GM19099 (cell line): ENCODE results near the gene SLF2.

Source experiments
- POLR2A ChIP-seq: IDR thresholded peaks from 3 replicates; pipeline ENCODE4 v1.6.1; 2011; ENCODE audit warnings: low read depth; ENCODE audit not compliant: insufficient read length; ENCODE audit errors: extremely low read depth

The SLF2 gene

DNA sequence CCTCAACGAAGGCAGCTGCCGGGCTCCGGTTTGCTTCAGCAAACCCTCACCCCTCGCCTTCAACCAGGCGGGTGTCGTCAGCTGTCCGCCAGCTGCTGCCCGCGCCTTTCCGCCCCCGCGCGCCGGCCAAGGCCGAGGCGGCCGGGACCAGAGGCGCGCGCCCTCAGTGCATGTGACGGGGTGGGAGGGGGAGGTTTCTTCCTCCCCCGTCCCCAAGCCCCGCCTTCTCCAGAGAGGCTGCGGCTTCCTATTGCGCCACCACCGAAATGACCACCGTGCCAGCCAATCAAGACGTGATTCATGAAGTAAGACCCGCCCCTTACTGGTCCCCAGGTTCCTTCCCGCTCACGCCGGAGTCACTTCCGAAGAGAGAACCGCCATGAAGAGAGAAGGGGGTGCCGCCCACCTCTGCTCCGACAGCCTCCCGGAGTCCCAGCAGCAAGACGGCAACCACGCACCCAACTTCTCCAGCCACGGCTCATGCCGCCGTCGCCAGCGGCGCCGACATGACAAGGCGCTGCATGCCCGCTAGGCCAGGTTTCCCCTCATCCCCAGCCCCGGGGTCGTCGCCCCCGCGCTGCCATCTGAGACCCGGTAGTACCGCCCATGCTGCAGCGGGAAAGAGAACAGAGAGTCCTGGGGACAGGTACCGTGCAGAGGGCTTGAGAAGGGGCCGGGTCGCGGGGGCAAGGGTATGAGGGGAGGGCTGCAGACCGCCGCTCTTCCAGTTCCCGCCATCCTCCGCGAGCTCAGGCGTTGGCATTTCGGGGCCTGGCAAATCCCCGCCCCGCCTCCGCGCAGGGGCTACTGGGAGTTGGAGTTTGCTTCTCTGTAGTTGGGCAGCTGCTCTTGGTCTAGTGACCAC, at the start of gene SLF2:
SLF2 (plus strand) TSS at position 359 of the 865 bp plus-strand sequence; CDS start at position 507, 148 bp downstream.
- peak; percentile 70 for TF ChIP-seq POLR2A

DNA sequence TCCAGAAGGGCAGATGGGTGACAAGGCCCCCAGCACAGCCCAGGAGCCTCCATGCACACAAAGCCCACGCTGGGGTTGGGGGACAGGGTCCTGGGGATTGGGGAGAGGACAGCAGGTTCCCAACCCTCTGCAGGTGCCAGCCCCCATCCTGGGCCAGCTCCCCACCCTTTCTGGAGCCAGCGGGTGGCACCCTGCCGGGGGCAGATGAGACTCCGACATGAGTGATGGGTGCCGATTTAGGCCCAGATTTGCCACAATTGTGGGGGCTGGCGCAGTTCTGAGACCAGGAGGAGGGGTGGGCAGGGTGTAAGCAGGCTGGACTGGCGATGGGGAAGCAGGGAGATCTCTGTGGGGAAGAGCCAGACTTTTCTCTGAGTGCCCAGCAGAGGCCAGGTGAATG, 49.3 kb upstream of the SLF2 start:
- no peak for TF ChIP-seq POLR2A

DNA sequence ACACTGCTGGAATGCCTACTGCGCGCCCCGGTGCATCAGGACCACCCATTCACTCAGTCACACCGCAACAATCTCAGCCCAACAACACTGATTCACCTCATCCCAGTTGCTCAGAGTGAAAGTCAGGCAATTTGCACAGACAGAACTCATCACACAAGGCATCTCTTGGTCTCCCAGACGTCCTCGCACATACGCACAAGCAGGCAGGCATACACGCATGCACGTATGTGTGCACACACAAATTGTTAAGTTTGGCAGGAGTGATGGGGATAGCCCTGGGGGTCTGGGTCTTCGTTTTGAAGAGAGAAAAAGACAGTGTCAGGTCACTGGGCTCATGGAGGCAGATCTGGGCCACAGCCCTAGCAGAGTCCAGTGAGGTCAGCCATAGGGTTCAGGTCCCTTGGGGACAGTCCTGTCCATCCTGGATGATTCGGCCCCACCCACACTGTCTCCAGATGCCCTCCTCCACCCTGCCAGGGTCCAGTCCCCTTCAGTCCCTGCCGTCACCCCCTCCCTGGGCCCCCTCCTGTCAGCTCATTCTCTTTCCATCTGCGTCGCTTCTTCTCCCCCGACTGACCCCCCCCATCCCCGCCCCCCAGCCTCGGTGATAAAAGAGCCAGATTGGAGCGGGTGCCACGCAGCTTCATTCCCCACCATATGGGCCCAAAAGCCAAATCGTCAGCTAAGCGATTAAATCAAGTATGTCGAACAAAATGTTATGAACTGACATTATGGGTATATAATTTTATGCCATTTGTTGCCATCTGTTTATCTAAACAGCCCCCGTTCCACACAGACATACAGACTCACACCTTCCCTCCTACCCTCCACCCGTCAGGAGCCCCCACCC, 48.5 kb upstream of the SLF2 start:
- no peak for TF ChIP-seq POLR2A

DNA sequence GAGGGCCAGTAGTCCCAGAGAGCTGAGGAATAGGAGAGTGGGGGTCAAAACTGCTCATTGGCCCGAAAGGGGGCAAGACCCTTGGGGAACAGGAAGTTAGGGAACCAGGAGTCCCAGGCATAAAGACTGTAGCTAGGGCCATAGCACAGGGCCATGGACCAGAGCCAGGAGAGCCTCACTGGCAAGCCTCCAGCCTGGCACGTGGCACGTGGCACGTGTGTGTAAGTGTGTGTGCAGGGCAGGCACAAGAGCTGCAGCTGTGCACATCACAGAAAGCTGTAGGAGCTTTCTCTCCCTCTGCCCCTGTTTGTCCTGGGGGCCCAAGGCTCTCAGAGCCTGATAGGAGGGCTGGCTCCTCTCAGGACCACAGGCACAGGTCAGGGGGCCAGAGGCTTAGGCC, 47.8 kb upstream of the SLF2 start:
- TF ChIP-seq POLR2A, result no peak

GRCh38 chr10:100866010-100866409, 46.8 kb upstream of the SLF2 start:
- no peak for TF ChIP-seq POLR2A

GRCh38 chr10:100866575-100867098, 46.1 kb upstream of the SLF2 start:
- TF ChIP-seq POLR2A, result no peak

GRCh38 chr10:100867261-100867963, 45.4 kb upstream of the SLF2 start:
- TF ChIP-seq POLR2A, result no peak

DNA sequence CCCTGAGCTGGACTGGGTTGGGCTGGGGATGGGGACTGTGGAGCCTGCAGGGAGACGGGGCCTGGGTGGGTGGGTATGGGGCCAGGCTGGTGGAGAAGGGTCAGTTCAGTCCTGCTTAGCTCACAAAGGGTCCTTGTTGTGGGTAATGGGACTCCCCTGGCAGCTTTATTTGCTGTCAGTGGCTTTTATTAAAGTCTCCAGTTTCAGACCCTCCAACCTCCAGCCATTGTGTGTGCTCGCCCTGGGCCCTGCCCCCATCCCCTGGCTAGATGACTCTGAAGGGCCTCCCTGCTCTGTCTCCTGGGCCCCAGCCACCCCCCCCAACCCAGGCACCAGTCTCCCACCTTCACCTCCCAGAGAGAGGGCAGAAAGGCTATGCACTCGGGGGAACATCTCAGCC, 44.4 kb upstream of the SLF2 start:
- no peak for TF ChIP-seq POLR2A

GRCh38 chr10:100869399-100869798, 43.4 kb upstream of the SLF2 start:
- TF ChIP-seq POLR2A, result no peak

DNA sequence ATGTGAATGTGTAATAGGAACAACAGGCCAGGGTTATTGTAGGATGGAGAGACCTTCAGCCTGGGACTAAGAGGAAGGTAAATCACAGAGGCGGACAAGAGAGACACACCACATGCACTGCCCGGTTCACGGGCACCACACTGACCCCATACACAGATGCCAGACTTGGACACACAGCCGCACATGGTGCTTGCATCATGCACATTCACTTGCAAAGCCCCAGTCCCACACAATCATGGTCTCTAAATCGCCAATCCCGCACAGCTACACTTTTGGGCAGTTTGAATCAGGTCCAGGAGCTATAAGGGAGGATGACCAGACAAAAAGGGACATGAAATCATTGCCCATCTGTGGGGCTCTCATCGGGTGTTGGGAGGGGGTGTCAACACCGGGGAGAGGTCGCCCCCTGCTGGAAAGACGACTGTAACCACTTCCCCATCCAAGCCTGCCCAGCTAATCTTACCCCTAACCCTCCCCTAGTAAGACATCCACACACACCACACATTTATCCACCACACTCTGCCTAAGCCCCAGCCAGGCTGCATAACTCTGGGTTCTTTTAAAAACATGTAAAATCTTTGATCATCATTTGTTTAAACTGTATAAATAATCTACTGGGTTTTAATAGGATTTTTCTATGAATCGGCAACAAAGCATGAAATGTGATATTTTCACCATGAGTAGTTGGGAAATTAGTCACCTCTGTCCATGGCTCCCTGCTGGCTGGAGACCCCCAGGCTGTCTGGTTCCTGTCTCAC, 40.5 kb upstream of the SLF2 start:
- no peak for TF ChIP-seq POLR2A

DNA sequence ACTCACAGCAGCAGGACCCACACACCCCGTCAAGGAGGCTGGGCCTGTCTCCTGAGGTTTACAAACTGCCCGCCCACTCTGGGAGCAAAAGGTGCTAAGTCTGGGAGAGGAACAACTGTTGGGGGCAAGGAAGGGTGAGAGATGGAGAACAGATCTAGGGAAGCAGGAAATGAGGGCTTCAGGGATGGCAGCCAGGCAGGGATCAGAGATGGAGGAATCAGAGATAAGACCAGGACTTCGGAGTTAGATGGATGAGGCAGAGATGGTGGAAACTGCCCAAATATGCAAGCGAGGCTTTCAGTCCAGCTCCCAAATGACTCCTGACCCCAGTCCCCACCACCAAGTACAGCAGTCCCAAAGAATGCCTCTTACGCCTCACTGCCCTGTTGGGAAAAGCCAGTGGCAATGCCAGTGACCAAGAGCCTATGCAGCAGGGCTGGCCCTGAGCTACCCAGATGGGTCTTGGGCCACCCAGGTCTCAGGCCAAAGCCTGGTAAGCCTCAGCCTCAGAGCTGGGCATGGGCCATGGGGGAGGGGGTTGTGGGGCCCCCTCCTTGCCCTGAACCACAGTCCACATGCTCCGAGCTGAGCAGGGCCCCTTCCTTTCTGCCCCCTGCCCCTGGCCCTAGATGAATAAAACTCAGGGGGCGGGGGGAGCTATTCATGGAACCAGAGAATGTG, 39.5 kb upstream of the SLF2 start:
- no peak for TF ChIP-seq POLR2A

GRCh38 chr10:100873827-100874326, 38.9 kb upstream of the SLF2 start:
- TF ChIP-seq POLR2A, result no peak

DNA sequence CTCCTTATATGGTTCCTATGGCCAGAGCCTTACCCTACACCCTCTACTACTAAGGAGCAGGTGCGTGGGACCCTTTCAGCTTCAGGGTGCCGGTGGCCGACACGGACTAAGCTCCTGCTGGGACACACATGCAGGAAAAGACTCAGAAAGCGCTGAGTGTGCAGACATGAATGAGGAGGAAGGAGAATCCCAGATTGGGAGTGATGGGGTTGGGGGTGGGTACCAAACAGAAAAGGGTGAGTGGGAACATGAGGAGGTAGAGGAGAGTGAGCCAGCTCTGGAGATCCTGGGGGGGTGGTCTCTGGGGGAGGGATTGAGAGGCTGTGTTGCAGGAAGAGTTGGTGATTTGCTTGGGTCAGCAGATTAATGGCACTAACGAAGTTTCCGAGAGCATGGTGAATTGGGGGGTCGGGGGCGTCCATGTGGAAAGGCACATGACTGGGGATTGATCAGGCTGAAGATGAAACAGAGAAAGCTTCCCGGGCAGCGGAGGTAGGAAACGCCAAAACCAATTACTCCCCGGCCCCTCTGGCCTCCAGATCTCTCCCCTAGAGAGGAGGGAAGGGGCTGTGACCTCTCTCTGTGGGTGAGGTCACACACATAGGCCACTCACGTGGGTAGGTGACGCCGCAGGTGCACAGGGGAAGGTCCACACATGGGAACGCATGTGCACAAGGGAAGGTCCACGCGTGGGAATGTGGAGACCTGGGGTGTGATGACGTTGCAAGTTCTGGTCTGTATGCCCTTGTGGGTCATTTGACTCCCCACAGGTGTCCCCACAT, 37.9 kb upstream of the SLF2 start:
- no peak for TF ChIP-seq POLR2A
